H1 (cell line): Measurements from ENCODE around the gene LYRM4. TPM values are rescaled to one million over a fixed set of nuclear protein-coding genes. Genes with fewer than 3 reads are reported as not detected.

Source experiments
- CTCF ChIA-PET: fragments of 300-600 bp; sonication (Branson Sonifier 250); formaldehyde crosslinking; loops from one replicate; lab custom pipeline; 2021; ENCODE audit not compliant: partially characterized antibody; lab: Charles Lee
- POLR2A ChIA-PET: fragments of 300-600 bp; sonication (Branson Sonifier 250); formaldehyde crosslinking; loops from one replicate; lab custom pipeline; 2021; ENCODE audit warnings: inconsistent platforms; ENCODE audit not compliant: partially characterized antibody; lab: Charles Lee
- DNase-seq, 2 experiments: peaks; one replicate each; pipeline versions ENCODE4 v3.0.0 to v3.0.0-alpha.2; 2010 to 2022; ENCODE audit warnings: low spot score in 2 of 2, low read depth in 1 of 2, mixed read lengths in 1 of 2
- FAIRE-seq: peaks from 2 replicates; lab custom pipeline; 2011; peaks lifted over from hg19 to GRCh38; lab: Jason Lieb, UNC
- H2AFZ ChIP-seq: 2 replicates; pipeline ENCODE4 v1.8.1; 2012; ENCODE audit warnings: low read length, inconsistent platforms
- H2AK5ac ChIP-seq: 2 replicates; pipeline ENCODE4 v1.6.1; 2013; ENCODE audit warnings: low read depth, low read length
- H2BK120ac ChIP-seq: replicated peaks from 2 replicates; pipeline ENCODE3; 2013; ENCODE audit warnings: low read depth, low read length, inconsistent platforms
- H2BK12ac ChIP-seq: 2 replicates; pipeline ENCODE4 v1.6.1; 2013; ENCODE audit warnings: low read depth, low read length
- H2BK15ac ChIP-seq: 2 replicates; pipeline ENCODE4 v1.6.1; 2013; ENCODE audit warnings: low read length
- H2BK20ac ChIP-seq: 2 replicates; pipeline ENCODE4 v1.6.1; 2013; ENCODE audit warnings: low read length
- H2BK5ac ChIP-seq: 2 replicates; pipeline ENCODE4 v1.6.1; 2013; ENCODE audit warnings: low read depth, low read length
- H3K14ac ChIP-seq: 2 replicates; pipeline ENCODE4 v1.6.1; 2013; ENCODE audit warnings: inconsistent platforms; ENCODE audit not compliant: insufficient read length
- H3K18ac ChIP-seq: 2 replicates; pipeline ENCODE4 v1.6.1; 2013; ENCODE audit warnings: low read length; ENCODE audit errors: extremely low read depth
- H3K23ac ChIP-seq: 2 replicates; pipeline ENCODE4 v1.6.1; 2013; ENCODE audit warnings: inconsistent platforms; ENCODE audit not compliant: insufficient read length
- H3K23me2 ChIP-seq: 2 replicates; pipeline ENCODE4 v1.6.1; 2013; ENCODE audit warnings: low read depth, low read length
- H3K27ac ChIP-seq: 2 replicates; pipeline ENCODE4 v1.6.1; 2011; ENCODE audit warnings: low read depth, low read length, inconsistent platforms
- H3K27me3 ChIP-seq, 4 experiments: replicated peaks in 1 of 4; 1 replicate in 1 of 4; 2 replicates in 3 of 4; pipeline versions ENCODE4 v1.6.1 to v1.8.1; 2011 to 2013; ENCODE audit warnings: low read length in 3 of 4, mild to moderate bottlenecking in 3 of 4, inconsistent platforms in 2 of 4, mixed read lengths in 2 of 4, moderate library complexity in 1 of 4; ENCODE audit not compliant: control insufficient read depth in 3 of 4, insufficient read depth in 3 of 4; ENCODE audit errors: extremely low read depth in 1 of 4
- H3K36me3 ChIP-seq, 4 experiments: 2 replicates each; pipeline versions ENCODE4 v1.6.1 to v1.8.1; 2011 to 2013; ENCODE audit warnings: mild to moderate bottlenecking in 4 of 4, low read length in 3 of 4, moderate library complexity in 2 of 4, control low read depth in 1 of 4, inconsistent platforms in 1 of 4; ENCODE audit not compliant: insufficient read depth in 4 of 4, control insufficient read depth in 2 of 4
- H3K4ac ChIP-seq: replicated peaks from 2 replicates; pipeline ENCODE3; 2013; ENCODE audit warnings: low read length, low read depth, mixed read lengths, inconsistent platforms; ENCODE audit not compliant: insufficient read length
- H3K4me1 ChIP-seq, 4 experiments: replicated peaks in 1 of 4; 1 replicate in 1 of 4; 2 replicates in 3 of 4; pipeline versions ENCODE4 v1.6.1 to v1.8.1; 2011 to 2013; ENCODE audit warnings: low read length in 3 of 4, inconsistent platforms in 2 of 4, mixed read lengths in 1 of 4; ENCODE audit not compliant: insufficient read depth in 4 of 4, control insufficient read depth in 3 of 4
- H3K4me2 ChIP-seq, 2 experiments: 2 replicates each; pipeline versions ENCODE4 v1.6.1 to v1.8.1; 2011 to 2013; ENCODE audit warnings: low read depth in 2 of 2, low read length in 2 of 2, control low read depth in 1 of 2, inconsistent platforms in 1 of 2, mild to moderate bottlenecking in 1 of 2; ENCODE audit not compliant: insufficient read depth in 1 of 2
- H3K4me3 ChIP-seq, 4 experiments: fragments of 200-600, 300-600 bp in 1 of 4; sonication (generic), shearing (Covaris generic), sonication (Bioruptor Twin) in 1 of 4; 2 replicates each; pipeline versions ENCODE4 v1.5.1 to v1.8.1; 2011 to 2016; ENCODE audit warnings: low read length in 4 of 4, low read depth in 3 of 4, control low read depth in 2 of 4, inconsistent platforms in 2 of 4, mild to moderate bottlenecking in 2 of 4, mixed read lengths in 1 of 4, moderate library complexity in 1 of 4; ENCODE audit not compliant: insufficient read depth in 2 of 4; ENCODE audit errors: extremely low read depth in 1 of 4
- H3K56ac ChIP-seq: replicated peaks from 2 replicates; pipeline ENCODE3; 2013; ENCODE audit warnings: low read depth, mild to moderate bottlenecking, mixed read lengths, low read length, inconsistent platforms; ENCODE audit not compliant: insufficient read length
- H3K79me1 ChIP-seq: 2 replicates; pipeline ENCODE4 v1.6.1; 2013; ENCODE audit warnings: low read depth, low read length, control low read depth
- H3K79me2 ChIP-seq, 2 experiments: 2 replicates each; pipeline versions ENCODE4 v1.6.1 to v1.8.1; 2012 to 2013; ENCODE audit warnings: low read length in 2 of 2, mild to moderate bottlenecking in 2 of 2, inconsistent platforms in 1 of 2; ENCODE audit not compliant: insufficient read depth in 2 of 2, control insufficient read depth in 1 of 2
- H3K9ac ChIP-seq, 4 experiments: replicated peaks in 1 of 4; 1 replicate in 1 of 4; 2 replicates in 3 of 4; pipeline versions ENCODE4 v1.6.1 to v1.8.1; 2011 to 2013; ENCODE audit warnings: low read depth in 3 of 4, low read length in 3 of 4, control low read depth in 2 of 4, mild to moderate bottlenecking in 2 of 4, moderate library complexity in 2 of 4, inconsistent platforms in 1 of 4; ENCODE audit errors: extremely low read depth in 1 of 4
- H3K9me3 ChIP-seq, 2 experiments: 2 replicates each; pipeline versions ENCODE4 v1.6.1 to v1.8.1; 2012 to 2013; ENCODE audit warnings: mild to moderate bottlenecking in 2 of 2, moderate library complexity in 2 of 2, control low read depth in 1 of 2, inconsistent platforms in 1 of 2, low read depth in 1 of 2, low read length in 1 of 2, mixed read lengths in 1 of 2; ENCODE audit not compliant: insufficient read depth in 2 of 2
- H4K20me1 ChIP-seq, 2 experiments: replicated peaks in 1 of 2; 2 replicates each; pipeline versions ENCODE3 to v1.8.1; 2011 to 2013; ENCODE audit warnings: inconsistent platforms in 2 of 2, low read length in 2 of 2, mild to moderate bottlenecking in 1 of 2; ENCODE audit not compliant: insufficient read depth in 2 of 2, control insufficient read depth in 1 of 2
- H4K5ac ChIP-seq: 2 replicates; pipeline ENCODE4 v1.6.1; 2013; ENCODE audit warnings: low read length, low read depth, mixed read lengths, inconsistent platforms; ENCODE audit not compliant: insufficient read length
- H4K8ac ChIP-seq: 2 replicates; pipeline ENCODE4 v1.8.0; 2013; ENCODE audit warnings: mild to moderate bottlenecking, moderate library complexity, low read length, inconsistent platforms; ENCODE audit not compliant: insufficient read depth; ENCODE audit errors: extremely low read depth
- H4K91ac ChIP-seq: replicated peaks from 2 replicates; pipeline ENCODE3; 2013; ENCODE audit warnings: low read length, mixed read lengths, inconsistent platforms; ENCODE audit not compliant: insufficient read length
- CBX8 ChIP-seq: fragments of 300-800, 300-1000 bp; sonication (generic); IDR thresholded peaks from 2 replicates; pipeline ENCODE4 v1.7.1; 2016; ENCODE audit warnings: low read depth, low read length, borderline replicate concordance
- CHD2 ChIP-seq: IDR thresholded peaks from 2 replicates; pipeline ENCODE4 v1.6.1; 2012; ENCODE audit warnings: low read length, improper control_type of control experiment
- EZH2 ChIP-seq: fragments of 200-600 bp; sonication (generic); IDR thresholded peaks from 2 replicates; pipeline ENCODE4 v1.7.1; 2012; ENCODE audit warnings: low read depth, mild to moderate bottlenecking, moderate library complexity, low read length, inconsistent platforms; ENCODE audit not compliant: severe bottlenecking
- GTF2F1 ChIP-seq: IDR thresholded peaks from 2 replicates; pipeline ENCODE4 v1.6.1; 2012; ENCODE audit warnings: low read depth, low read length, improper control_type of control experiment, borderline replicate concordance
- RFX5 ChIP-seq: IDR thresholded peaks from 2 replicates; pipeline ENCODE4 v1.6.1; 2011; ENCODE audit warnings: low read depth, low read length, improper control_type of control experiment, borderline replicate concordance
- SUZ12 ChIP-seq: fragments of 200-600 bp; sonication (generic); IDR thresholded peaks from 2 replicates; pipeline ENCODE4 v1.6.1; 2012; ENCODE audit warnings: mild to moderate bottlenecking, inconsistent platforms, low read length, moderate library complexity, mixed read lengths
- WGBS, 2 experiments: shearing (Covaris generic) in 1 of 2; methylation state at CpG; one replicate each; pipeline versions ENCODE4 v1.1.6 to v1.1.7; 2013 to 2015; ENCODE audit warnings: low lambda C conversion rate in 2 of 2, mixed read lengths in 2 of 2, inconsistent platforms in 1 of 2, low coverage in 1 of 2, missing lambda C conversion rate in 1 of 2; ENCODE audit not compliant: insufficient replicate concordance in 2 of 2, insufficient coverage in 1 of 2, insufficient read length in 1 of 2; ENCODE audit errors: extremely low coverage in 1 of 2, missing lambda C conversion rate in 1 of 2; 5-methylcytosine and 5-hydroxymethylcytosine counted together
- polyA plus RNA-seq, 7 experiments: library from polyadenylated mRNA; depleted of rRNA in 3 of 7; stranded (reverse) in 5 of 7; unstranded in 2 of 7; fragments of >200 nt in 5 of 7; fragments of 200-250 nt in 2 of 7; gene quantifications; 1 replicate in 5 of 7; 2 replicates in 1 of 7; 4 replicates in 1 of 7; pipeline versions ENCODE4 v1.2.1 to v1.2.3, GENCODE V29; 2011 to 2013; ENCODE audit warnings: missing spikeins in 2 of 7, mixed read lengths in 2 of 7
- total RNA-seq: library from RNA; stranded (reverse); fragmentation: NEBNext Ultra II Directional; extraction: Animal tissue kit (Norgen Biotek cat#: 25700); gene quantifications from 2 replicates; pipeline ENCODE4 v1.2.1, GENCODE V29; 2021
- TF ChIP-seq, protein P1 (sequence below): IDR thresholded peaks from 2 replicates; pipeline ENCODE4 v1.6.1; 2011; ENCODE audit warnings: low read length, improper control_type of control experiment

LYRM4 gene
- total and polyA plus RNA-seq, 2 of the 8 experiments (the other 6 are each of a cell fraction or from before 2014, with no cell fraction given), result 56.6 to 62.8 TPM

DNA sequence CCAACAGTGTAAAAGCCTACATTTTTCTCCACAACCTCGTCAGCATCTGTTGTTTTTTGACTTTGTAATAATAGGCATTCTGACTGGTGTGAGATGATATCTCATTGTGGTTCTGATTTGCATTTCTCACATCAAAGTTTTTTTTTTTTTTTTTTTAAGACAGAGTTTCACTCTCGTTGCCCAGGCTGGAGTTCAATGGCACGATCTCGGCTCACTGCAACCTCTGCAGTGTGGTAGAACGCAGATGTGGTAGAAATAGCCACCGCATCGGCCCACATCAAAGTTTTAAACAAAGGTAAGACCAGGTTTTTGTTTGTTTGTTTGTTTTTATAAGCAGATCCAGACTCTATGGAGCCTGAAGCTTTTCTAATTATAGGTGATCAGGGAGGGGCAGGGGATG is 188.3 kb downstream of the LYRM4 start:
- Histone ChIP-seq H4K20me1 (no peaks in the 10 kb centered on the region), H3K4me3 (no peak overlapping the region), H2BK12ac (no peak overlapping the region), H3K23ac (no peak overlapping the region), H4K8ac (no peak overlapping the region), H2BK5ac (no peak overlapping the region), H3K23me2 (peaks cover 2% of the 10 kb centered on the region; the same call in 1 of the 2 replicates), H3K4ac (no peak overlapping the region), H3K14ac (no peak overlapping the region), H3K27me3 (no peaks in the 10 kb centered on the region), H3K79me2 (no peaks in the 10 kb centered on the region), H3K27ac (no peak overlapping the region), H3K56ac (no peak overlapping the region), H2BK120ac (no peak overlapping the region), H3K36me3 (no peaks in the 10 kb centered on the region), H4K5ac (no peak overlapping the region), H3K4me2 (no peak overlapping the region), H4K91ac (no peak overlapping the region), H3K79me1 (no peaks in the 10 kb centered on the region), H3K9ac (no peak overlapping the region), H2AFZ (no peak overlapping the region), H3K18ac (no peak overlapping the region), H2BK20ac (no peak overlapping the region), H3K4me1 (no peaks in the 10 kb centered on the region), H2AK5ac (no peak overlapping the region), H3K9me3 (no peaks in the 10 kb centered on the region), H2BK15ac (no peak overlapping the region)
- no peak for TF ChIP-seq GTF2F1
- no peak for TF ChIP-seq RFX5
- no peak for TF ChIP-seq CHD2
- TF ChIP-seq SUZ12, result no peak
- TF ChIP-seq EZH2, result no peak
- no peak for TF ChIP-seq CBX8
- TF ChIP-seq, protein P1, sequence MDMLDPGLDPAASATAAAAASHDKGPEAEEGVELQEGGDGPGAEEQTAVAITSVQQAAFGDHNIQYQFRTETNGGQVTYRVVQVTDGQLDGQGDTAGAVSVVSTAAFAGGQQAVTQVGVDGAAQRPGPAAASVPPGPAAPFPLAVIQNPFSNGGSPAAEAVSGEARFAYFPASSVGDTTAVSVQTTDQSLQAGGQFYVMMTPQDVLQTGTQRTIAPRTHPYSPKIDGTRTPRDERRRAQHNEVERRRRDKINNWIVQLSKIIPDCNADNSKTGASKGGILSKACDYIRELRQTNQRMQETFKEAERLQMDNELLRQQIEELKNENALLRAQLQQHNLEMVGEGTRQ, result no peak
- no peak for FAIRE-seq
- ChIA-PET CTCF (no interaction called here), POLR2A (no interaction called here)
- no peak for DNase-seq
- 83% methylated on average over 7 of the region's 7 CpGs; no CpG with 5 or more reads in 1 of the 2 experiments for WGBS, 2 experiments
